Measurements from ENCODE around the gene NT5C3B.
"Not testable (repeated sequence)": the region's sequence is repeated elsewhere in the genome, so short reads cannot be mapped to it uniquely, and the experiment has no call there.

NT5C3B gene

DNA sequence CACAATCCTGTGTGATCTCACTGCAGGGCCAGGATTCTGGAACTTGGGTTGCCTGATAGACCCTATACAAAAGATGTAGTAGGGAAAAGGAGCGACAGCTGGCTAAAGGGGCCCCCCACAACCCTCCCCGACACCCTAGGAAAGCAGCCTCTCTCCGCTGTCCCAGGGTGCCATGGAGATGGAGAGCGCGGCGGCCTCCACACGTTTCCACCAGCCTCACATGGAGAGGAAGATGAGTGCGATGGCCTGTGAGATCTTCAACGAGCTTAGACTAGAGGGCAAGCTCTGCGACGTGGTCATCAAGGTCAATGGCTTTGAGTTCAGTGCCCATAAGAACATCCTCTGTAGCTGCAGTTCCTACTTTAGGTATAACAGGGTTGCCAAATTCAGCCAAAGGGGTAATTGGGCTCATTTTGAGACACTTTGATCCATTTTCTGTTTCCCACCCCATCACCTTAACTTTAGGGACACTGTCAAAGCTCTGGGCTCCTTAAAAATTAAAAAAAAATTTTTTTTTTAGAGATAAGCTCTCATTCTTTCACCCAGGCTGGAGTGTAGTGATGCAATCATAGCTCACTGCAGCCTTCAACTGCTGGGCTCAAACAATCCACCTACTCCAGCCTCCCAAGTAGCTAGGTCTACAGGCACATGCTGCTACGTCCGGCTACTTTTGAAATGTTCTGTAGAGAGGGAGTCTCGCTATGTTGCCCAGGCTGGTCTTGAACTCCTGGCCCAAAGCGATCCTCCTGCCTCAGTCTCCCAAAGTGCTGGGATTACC lies 1.9 kb upstream of the NT5C3B start, which contains the start of gene KLHL10:
TSS of gene KLHL10 (plus strand) at position 65 of the 778 bp plus-strand sequence. CDS start at position 173, 108 bp downstream.
- Histone ChIP-seq H3K4me2 (ENCODE audit: insufficient read depth, low read length) (peak within 1 kb of the TSS; percentile 71), H4K20me1 (ENCODE audit: insufficient read depth, low read length) (no peaks in the 10 kb centered on the region), H3K9ac (ENCODE audit: low read depth, low read length) (peak within 1 kb of the TSS; percentile 64; the same call in 1 of the 2 replicates), H3K27ac (ENCODE audit: low read length) (no peak within 1 kb of the TSS), H3K4me1 (ENCODE audit: insufficient read depth, low read length) (peaks cover 18% of the 10 kb centered on the region), H3K79me2 (ENCODE audit: insufficient read depth, low read length) (no peaks in the 10 kb centered on the region; the same call in 1 of the 2 replicates), H3K9me3 (ENCODE audit: insufficient read depth, low read length, severe bottlenecking) (no peaks in the 10 kb centered on the region), H3K27me3 (ENCODE audit: insufficient read depth, low read length, poor library complexity) (no peaks in the 10 kb centered on the region), H3K36me3 (ENCODE audit: insufficient read depth, low read length) (no peaks in the 10 kb centered on the region), H2AFZ (ENCODE audit: low read depth, low read length) (peak within 1 kb of the TSS; percentile 64), H3K4me3 (ENCODE audit: low read depth in 1 of 2, low read length in 2 of 2) (peak within 1 kb of the TSS in 1 of 2 experiments; percentile 60; a peak in 2 of 4 replicates)
- DNase-seq: no peak
- ATAC-seq (ENCODE audit: insufficient read depth, low read depth): no peak
- no peak for TF ChIP-seq EZH2 (IDR thresholded peaks at IDR 0.05; ENCODE audit: borderline replicate concordance, low read depth, low read length, severe bottlenecking)
- TF ChIP-seq, protein P1, sequence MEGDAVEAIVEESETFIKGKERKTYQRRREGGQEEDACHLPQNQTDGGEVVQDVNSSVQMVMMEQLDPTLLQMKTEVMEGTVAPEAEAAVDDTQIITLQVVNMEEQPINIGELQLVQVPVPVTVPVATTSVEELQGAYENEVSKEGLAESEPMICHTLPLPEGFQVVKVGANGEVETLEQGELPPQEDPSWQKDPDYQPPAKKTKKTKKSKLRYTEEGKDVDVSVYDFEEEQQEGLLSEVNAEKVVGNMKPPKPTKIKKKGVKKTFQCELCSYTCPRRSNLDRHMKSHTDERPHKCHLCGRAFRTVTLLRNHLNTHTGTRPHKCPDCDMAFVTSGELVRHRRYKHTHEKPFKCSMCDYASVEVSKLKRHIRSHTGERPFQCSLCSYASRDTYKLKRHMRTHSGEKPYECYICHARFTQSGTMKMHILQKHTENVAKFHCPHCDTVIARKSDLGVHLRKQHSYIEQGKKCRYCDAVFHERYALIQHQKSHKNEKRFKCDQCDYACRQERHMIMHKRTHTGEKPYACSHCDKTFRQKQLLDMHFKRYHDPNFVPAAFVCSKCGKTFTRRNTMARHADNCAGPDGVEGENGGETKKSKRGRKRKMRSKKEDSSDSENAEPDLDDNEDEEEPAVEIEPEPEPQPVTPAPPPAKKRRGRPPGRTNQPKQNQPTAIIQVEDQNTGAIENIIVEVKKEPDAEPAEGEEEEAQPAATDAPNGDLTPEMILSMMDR (IDR thresholded peaks at IDR 0.05; ENCODE audit: borderline replicate concordance, extremely low read depth, low read length, poor library complexity, severe bottlenecking): no peak

DNA sequence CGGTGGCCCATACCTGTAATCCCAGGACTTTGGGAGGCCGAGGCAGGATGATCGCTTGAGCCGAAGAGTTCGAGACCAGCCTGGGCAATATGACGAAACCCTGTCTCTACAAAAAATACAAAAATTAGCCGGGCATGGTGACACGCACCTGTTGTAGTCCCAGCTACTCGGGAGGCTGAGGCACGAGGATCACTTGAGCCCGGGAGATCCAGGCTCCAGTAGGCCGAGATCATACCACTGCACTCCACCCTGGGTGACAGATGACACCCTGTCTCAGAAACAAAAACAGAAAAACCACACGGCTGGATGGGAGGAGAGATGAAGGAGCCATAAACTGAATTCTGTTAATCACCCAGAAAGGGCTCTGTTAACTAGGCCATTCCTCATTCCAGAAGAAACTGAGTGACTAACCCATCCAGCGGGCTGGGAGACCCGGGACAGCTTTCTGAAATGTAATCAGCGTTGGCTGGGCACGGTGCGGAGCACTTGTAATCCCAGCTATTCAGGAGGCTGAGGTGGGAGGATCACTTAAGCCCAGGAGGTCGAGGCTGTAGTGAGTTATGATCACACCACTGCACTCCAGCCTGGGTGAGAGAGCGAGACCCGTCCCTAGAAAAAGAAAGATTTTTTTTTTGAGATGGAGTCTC lies 641 bp upstream of the NT5C3B start:
- Histone ChIP-seq H3K4me3 (ENCODE audit: low read depth in 1 of 2, low read length in 2 of 2) (peak overlapping the region in 1 of 2 experiments; percentile 60; a peak in 2 of 4 replicates), H3K27ac (ENCODE audit: low read length) (0 out of 2 replicates have a peak overlapping the region, but pooled peaks have one; percentile 27), H2AFZ (ENCODE audit: low read depth, low read length) (peak overlapping the region; percentile 64), H3K4me2 (ENCODE audit: insufficient read depth, low read length) (peak overlapping the region; percentile 71), H3K9ac (ENCODE audit: low read depth, low read length) (peak overlapping the region; percentile 64), H4K20me1 (ENCODE audit: insufficient read depth, low read length) (no peaks in the 10 kb centered on the region), H3K36me3 (ENCODE audit: insufficient read depth, low read length) (no peaks in the 10 kb centered on the region), H3K27me3 (ENCODE audit: insufficient read depth, low read length, poor library complexity) (no peaks in the 10 kb centered on the region), H3K79me2 (ENCODE audit: insufficient read depth, low read length) (no peaks in the 10 kb centered on the region; the same call in 1 of the 2 replicates), H3K4me1 (ENCODE audit: insufficient read depth, low read length) (peaks cover 18% of the 10 kb centered on the region), H3K9me3 (ENCODE audit: insufficient read depth, low read length, severe bottlenecking) (no peaks in the 10 kb centered on the region)
- DNase-seq (no peak), ATAC-seq (ENCODE audit: insufficient read depth, low read depth) (no peak)
- TF ChIP-seq, protein P1 (IDR thresholded peaks at IDR 0.05; ENCODE audit: borderline replicate concordance, extremely low read depth, low read length, poor library complexity, severe bottlenecking): no peak
- no peak for TF ChIP-seq EZH2 (IDR thresholded peaks at IDR 0.05; ENCODE audit: borderline replicate concordance, low read depth, low read length, severe bottlenecking)

GRCh38 chr17:41835214-41835799 lies 725 bp downstream of the NT5C3B start:
- H3K9ac ChIP-seq (ENCODE audit: low read depth, low read length): peak overlapping the region; percentile 64
- H3K79me2 ChIP-seq (ENCODE audit: insufficient read depth, low read length): no peaks in the 10 kb centered on the region; the same call in 1 of the 2 replicates
- no peak for TF ChIP-seq EZH2 (IDR thresholded peaks at IDR 0.05; ENCODE audit: borderline replicate concordance, low read depth, low read length, severe bottlenecking)
- TF ChIP-seq, protein P1 (IDR thresholded peaks at IDR 0.05; ENCODE audit: borderline replicate concordance, extremely low read depth, low read length, poor library complexity, severe bottlenecking): no peak
- peaks cover 18% of the 10 kb centered on the region for H3K4me1 ChIP-seq (ENCODE audit: insufficient read depth, low read length)
- H3K27me3 ChIP-seq (ENCODE audit: insufficient read depth, low read length, poor library complexity): no peaks in the 10 kb centered on the region
- ATAC-seq (ENCODE audit: insufficient read depth, low read depth): no peak
- no peak overlapping the region for H3K27ac ChIP-seq (ENCODE audit: low read length)
- H3K36me3 ChIP-seq (ENCODE audit: insufficient read depth, low read length): no peaks in the 10 kb centered on the region
- H3K9me3 ChIP-seq (ENCODE audit: insufficient read depth, low read length, severe bottlenecking): no peaks in the 10 kb centered on the region
- no peaks in the 10 kb centered on the region for H4K20me1 ChIP-seq (ENCODE audit: insufficient read depth, low read length)
- H2AFZ ChIP-seq (ENCODE audit: low read depth, low read length): peak overlapping the region; percentile 84
- peak overlapping the region; percentile 33 to 60; a peak in 3 of 4 replicates for H3K4me3 ChIP-seq (ENCODE audit: low read depth in 1 of 2, low read length in 2 of 2)
- no peak for DNase-seq
- H3K4me2 ChIP-seq (ENCODE audit: insufficient read depth, low read length): peak overlapping the region; percentile 71

DNA sequence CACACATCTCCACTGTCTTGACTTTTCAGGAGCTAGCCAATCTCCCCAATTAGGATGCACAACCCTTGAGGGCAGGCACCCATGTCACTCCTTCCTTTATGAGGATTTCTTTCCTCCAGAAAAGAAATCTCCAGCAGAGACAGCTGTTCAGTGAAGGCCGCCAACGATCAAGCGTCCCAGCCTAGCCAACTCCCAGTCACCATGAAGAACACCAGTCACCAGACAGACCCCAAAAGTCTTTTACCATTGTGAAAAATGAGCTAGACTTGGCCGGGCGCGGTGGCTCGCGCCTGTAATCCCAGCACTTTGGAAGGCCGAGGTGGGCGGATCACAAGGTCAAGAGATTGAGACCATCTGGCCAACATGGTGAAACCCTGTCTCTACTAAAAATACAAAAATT lies 6.1 kb downstream of the NT5C3B start:
- DNase-seq; H3K4me3 ChIP-seq (ENCODE audit: low read depth in 1 of 2, low read length in 2 of 2); H3K4me1 ChIP-seq (ENCODE audit: insufficient read depth, low read length); H3K36me3 ChIP-seq (ENCODE audit: insufficient read depth, low read length); H4K20me1 ChIP-seq (ENCODE audit: insufficient read depth, low read length); H2AFZ ChIP-seq (ENCODE audit: low read depth, low read length); H3K9me3 ChIP-seq (ENCODE audit: insufficient read depth, low read length, severe bottlenecking); H3K9ac ChIP-seq (ENCODE audit: low read depth, low read length); H3K4me2 ChIP-seq (ENCODE audit: insufficient read depth, low read length); ATAC-seq (ENCODE audit: insufficient read depth, low read depth); H3K27me3 ChIP-seq (ENCODE audit: insufficient read depth, low read length, poor library complexity); H3K79me2 ChIP-seq (ENCODE audit: insufficient read depth, low read length); H3K27ac ChIP-seq (ENCODE audit: low read length): not testable (repeated sequence)

Data from DND-41 (cell line).